ENCODE data around the gene SMYD2.

GRCh38 chr1:214354440-214355148 lies 73.6 kb downstream of the SMYD2 start:
- no peak for TF ChIP-seq CTCF (IDR thresholded peaks at IDR 0.05; ENCODE audit: poor library complexity)
- TF ChIP-seq EZH2phosphoT487 (IDR thresholded peaks at IDR 0.05; ENCODE audit: low read depth, severe bottlenecking, unreplicated experiment) = no peak
- TF ChIP-seq EZH2 (IDR thresholded peaks at IDR 0.05; ENCODE audit: borderline replicate concordance) = no peak
